ENCODE results near the gene TBK1.
"Not testable (repeated sequence)": the region's sequence is repeated elsewhere in the genome, so short reads cannot be mapped to it uniquely, and the experiment has no call there.

The TBK1 gene

GRCh38 chr12:64496839-64497400, 45.0 kb downstream of the TBK1 start:
- DNase-seq (ENCODE audit: low read depth, low spot score): no peak

GRCh38 chr12:64497484-64497883, 45.6 kb downstream of the TBK1 start:
- no peak for DNase-seq (ENCODE audit: low read depth, low spot score)

- DNase-seq (ENCODE audit: low read depth, low spot score): no peak
These were observed 46.0 kb downstream of the TBK1 start for GRCh38 chr12:64497903-64498302.

- DNase-seq (ENCODE audit: low read depth, low spot score): no peak
These were observed 48.5 kb downstream of the TBK1 start for GRCh38 chr12:64500394-64500793.

GRCh38 chr12:64501486-64501885, 49.6 kb downstream of the TBK1 start:
- DNase-seq (ENCODE audit: low read depth, low spot score): no peak

- DNase-seq (ENCODE audit: low read depth, low spot score): no peak
These were observed 55.0 kb downstream of the TBK1 start for GRCh38 chr12:64506955-64507354.

- DNase-seq (ENCODE audit: low read depth, low spot score): no peak
These were observed 58.7 kb downstream of the TBK1 start for GRCh38 chr12:64510667-64511066.

GRCh38 chr12:64518396-64518795, 66.5 kb downstream of the TBK1 start:
- no peak for DNase-seq (ENCODE audit: low read depth, low spot score)

- no peak for DNase-seq (ENCODE audit: low read depth, low spot score)
These were observed 69.9 kb downstream of the TBK1 start for GRCh38 chr12:64521833-64522232.

- peak; percentile 32 for DNase-seq (ENCODE audit: low read depth, low spot score)
These were observed 70.4 kb downstream of the TBK1 start for GRCh38 chr12:64522316-64522715.

GRCh38 chr12:64522807-64523206, 70.9 kb downstream of the TBK1 start:
- DNase-seq (ENCODE audit: low read depth, low spot score): no peak

- DNase-seq (ENCODE audit: low read depth, low spot score): not testable (repeated sequence)
These were observed 71.9 kb downstream of the TBK1 start for GRCh38 chr12:64523565-64524444.

- DNase-seq (ENCODE audit: low read depth, low spot score): no peak
These were observed 73.7 kb downstream of the TBK1 start for GRCh38 chr12:64525461-64526160.

- no peak for DNase-seq (ENCODE audit: low read depth, low spot score)
These were observed 74.9 kb downstream of the TBK1 start for GRCh38 chr12:64526859-64527258.

- no peak for DNase-seq (ENCODE audit: low read depth, low spot score)
These were observed 76.7 kb downstream of the TBK1 start for GRCh38 chr12:64528616-64529015.

- DNase-seq (ENCODE audit: low read depth, low spot score): no peak
These were observed 78.6 kb downstream of the TBK1 start for GRCh38 chr12:64530566-64530965.

GRCh38 chr12:64531665-64532334, 79.9 kb downstream of the TBK1 start:
- DNase-seq (ENCODE audit: low read depth, low spot score): no peak

- DNase-seq (ENCODE audit: low read depth, low spot score): no peak
These were observed 80.9 kb downstream of the TBK1 start for GRCh38 chr12:64532734-64533351.

GRCh38 chr12:64534672-64535199, 82.8 kb downstream of the TBK1 start:
- no peak for DNase-seq (ENCODE audit: low read depth, low spot score)

GRCh38 chr12:64538121-64538520, 86.2 kb downstream of the TBK1 start:
- DNase-seq (ENCODE audit: low read depth, low spot score): no peak

GRCh38 chr12:64542409-64543047, 90.6 kb downstream of the TBK1 start:
- not testable (repeated sequence) for DNase-seq (ENCODE audit: low read depth, low spot score)
